Astrocyte (in vitro differentiated cells and primary cell): ENCODE measurements around the gene IQSEC3.

Source experiments
- EZH2 ChIP-seq: IDR thresholded peaks from 2 replicates; pipeline ENCODE4 v1.6.1; 2012; ENCODE audit warnings: mild to moderate bottlenecking, low read length, inconsistent platforms; ENCODE audit not compliant: insufficient read depth
- TF ChIP-seq, protein P1 (sequence below): IDR thresholded peaks from 2 replicates; pipeline ENCODE4 v1.5.1; 2011; ENCODE audit warnings: low read depth, mild to moderate bottlenecking, inconsistent platforms, low read length, moderate library complexity; ENCODE audit not compliant: insufficient read depth

DNA sequence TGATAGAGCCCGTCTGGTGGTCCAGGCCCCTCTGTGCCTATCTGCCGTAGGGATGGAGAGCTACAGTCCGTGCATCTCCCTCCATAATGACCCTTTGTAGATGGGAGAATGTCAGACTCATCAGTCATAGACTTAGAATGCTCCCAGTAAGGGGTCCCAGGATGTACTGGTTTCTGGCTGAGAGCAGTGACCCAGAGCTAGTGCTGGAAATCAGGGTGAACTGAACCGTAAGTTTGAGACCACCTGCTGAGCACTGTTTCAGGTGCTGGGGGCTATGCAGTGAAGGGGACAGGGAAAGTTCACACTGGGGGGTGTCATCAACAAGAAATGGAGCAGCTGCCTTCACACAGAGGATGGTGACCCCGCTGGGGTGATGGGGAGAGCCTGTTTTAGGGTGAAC lies 113.3 kb downstream of the IQSEC3 start:
- TF ChIP-seq, protein P1, sequence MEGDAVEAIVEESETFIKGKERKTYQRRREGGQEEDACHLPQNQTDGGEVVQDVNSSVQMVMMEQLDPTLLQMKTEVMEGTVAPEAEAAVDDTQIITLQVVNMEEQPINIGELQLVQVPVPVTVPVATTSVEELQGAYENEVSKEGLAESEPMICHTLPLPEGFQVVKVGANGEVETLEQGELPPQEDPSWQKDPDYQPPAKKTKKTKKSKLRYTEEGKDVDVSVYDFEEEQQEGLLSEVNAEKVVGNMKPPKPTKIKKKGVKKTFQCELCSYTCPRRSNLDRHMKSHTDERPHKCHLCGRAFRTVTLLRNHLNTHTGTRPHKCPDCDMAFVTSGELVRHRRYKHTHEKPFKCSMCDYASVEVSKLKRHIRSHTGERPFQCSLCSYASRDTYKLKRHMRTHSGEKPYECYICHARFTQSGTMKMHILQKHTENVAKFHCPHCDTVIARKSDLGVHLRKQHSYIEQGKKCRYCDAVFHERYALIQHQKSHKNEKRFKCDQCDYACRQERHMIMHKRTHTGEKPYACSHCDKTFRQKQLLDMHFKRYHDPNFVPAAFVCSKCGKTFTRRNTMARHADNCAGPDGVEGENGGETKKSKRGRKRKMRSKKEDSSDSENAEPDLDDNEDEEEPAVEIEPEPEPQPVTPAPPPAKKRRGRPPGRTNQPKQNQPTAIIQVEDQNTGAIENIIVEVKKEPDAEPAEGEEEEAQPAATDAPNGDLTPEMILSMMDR = no peak
- no peak for TF ChIP-seq EZH2
